Erythroblast (primary cell): ENCODE results near the gene FOXD1.

Source experiments
- GATA1 ChIP-seq: IDR thresholded peaks from 2 replicates; pipeline ENCODE4 v1.6.1; 2011; ENCODE audit warnings: low read depth, mild to moderate bottlenecking, control low read depth, low read length, moderate library complexity
- POLR2A ChIP-seq: IDR thresholded peaks from 2 replicates; pipeline ENCODE4 v1.6.1; 2011; ENCODE audit warnings: mild to moderate bottlenecking, low read length

GRCh38 chr5:73435759-73436534 is 12.6 kb downstream of the FOXD1 start:
- TF ChIP-seq POLR2A (no peak), GATA1 (no peak)
